D721Med (cell line): ENCODE data around the gene TCF23.
"Not testable (repeated sequence)": the region's sequence is repeated elsewhere in the genome, so short reads cannot be mapped to it uniquely, and the experiment has no call there.

Experiments used
- DNase-seq: peaks from one replicate; pipeline ENCODE4 v3.0.0; 2011; ENCODE audit warnings: low spot score; ENCODE audit not compliant: insufficient read length
- FAIRE-seq: peaks from 2 replicates; lab custom pipeline; 2011; peaks lifted over from hg19 to GRCh38; lab: Jason Lieb, UNC
- TF ChIP-seq, protein P1 (sequence below): IDR thresholded peaks from 2 replicates; pipeline ENCODE4 v1.5.1; 2012; ENCODE audit warnings: mild to moderate bottlenecking, control low read depth; ENCODE audit not compliant: insufficient read depth; ENCODE audit errors: missing control alignments

Gene TCF23

DNA sequence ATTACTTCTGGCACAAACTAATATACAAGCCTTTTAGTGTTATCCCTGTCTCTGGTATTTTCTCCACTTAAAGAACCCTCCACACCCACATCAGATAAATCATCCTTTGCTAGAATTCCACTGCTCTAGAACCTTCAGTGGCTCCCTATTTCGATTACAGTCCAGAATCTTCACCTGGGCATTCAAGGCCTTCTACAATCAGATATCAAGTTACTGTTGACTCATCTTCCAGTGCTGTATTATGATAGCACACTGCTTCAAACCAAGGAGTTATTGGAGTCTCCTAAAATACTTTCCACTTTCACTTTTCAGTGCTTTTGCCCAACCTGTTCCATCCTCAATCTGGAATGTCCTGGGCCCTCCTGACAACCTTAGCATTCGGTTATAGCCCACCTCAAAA, 33.3 kb upstream of the TCF23 start:
- TF ChIP-seq, protein P1, sequence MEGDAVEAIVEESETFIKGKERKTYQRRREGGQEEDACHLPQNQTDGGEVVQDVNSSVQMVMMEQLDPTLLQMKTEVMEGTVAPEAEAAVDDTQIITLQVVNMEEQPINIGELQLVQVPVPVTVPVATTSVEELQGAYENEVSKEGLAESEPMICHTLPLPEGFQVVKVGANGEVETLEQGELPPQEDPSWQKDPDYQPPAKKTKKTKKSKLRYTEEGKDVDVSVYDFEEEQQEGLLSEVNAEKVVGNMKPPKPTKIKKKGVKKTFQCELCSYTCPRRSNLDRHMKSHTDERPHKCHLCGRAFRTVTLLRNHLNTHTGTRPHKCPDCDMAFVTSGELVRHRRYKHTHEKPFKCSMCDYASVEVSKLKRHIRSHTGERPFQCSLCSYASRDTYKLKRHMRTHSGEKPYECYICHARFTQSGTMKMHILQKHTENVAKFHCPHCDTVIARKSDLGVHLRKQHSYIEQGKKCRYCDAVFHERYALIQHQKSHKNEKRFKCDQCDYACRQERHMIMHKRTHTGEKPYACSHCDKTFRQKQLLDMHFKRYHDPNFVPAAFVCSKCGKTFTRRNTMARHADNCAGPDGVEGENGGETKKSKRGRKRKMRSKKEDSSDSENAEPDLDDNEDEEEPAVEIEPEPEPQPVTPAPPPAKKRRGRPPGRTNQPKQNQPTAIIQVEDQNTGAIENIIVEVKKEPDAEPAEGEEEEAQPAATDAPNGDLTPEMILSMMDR: no peak
- FAIRE-seq (no peak), DNase-seq (no peak)

DNA sequence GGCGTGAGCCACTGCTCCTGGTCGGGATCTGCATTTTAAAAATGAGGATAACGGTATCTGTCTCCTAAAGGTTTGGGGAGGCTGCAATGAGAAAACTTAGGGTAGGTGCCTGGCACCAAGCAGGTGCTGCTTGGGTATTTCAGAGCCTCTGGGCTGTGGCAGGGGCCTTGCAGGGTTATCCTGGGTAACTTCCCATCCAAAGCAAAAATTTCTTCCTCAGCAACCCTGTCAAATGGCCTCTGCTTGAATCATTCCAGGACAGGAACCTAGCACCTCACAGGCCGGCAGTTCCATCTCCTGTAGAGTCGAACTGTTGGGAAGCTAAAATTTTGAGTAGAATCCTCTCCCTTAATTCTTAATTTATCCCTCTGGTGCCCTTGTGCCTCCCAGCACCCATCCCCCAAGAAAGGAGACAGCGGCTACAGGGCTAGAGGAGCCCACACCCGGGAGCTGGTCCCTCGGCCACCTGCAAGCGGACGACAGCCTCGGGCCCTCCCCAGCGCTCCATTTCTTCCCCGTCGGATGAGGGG, 30.7 kb upstream of the TCF23 start:
- no peak for DNase-seq
- no peak for FAIRE-seq
- TF ChIP-seq, protein P1: no peak

DNA sequence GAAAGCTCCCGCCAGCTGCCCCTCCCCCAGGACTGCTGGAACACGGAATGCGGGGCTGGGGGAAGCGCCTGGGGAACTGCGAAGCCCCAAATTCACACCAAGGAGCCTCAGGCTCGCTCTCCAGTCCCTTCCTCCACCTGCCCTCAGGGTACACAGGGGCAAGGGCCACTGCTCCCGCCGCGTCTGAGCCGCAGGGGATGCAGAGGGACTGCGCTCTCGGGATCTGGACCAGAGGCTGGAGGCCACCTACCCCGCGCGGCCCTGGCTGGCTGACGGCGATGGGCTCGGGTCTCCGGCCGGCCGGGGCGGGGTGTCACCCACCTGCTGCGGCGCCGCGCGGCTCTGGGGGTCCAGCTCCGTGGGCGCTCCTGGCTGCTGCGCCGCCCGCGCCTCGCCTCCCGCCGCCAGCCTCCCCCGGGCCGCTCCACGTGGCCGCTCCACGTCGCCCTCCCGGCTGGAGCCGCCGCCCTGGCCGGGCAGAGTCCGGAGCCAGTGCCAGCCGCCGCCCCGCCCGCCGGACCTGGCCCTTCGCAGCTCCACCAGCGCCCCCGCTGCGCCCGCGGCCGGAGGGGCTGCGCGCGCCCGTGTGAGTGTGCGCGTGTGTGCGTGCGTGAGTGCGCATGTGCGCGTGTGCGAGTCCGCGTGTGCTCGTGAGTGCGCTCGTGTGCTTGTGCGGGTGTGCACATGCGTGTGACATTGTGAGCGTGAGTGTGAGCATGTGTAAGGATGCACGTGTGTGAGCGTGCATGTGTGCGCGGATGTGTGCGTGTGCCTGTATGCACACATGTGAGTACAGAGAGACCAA, 30.1 kb upstream of the TCF23 start, which contains the start of gene CGREF1:
CGREF1 (minus strand) TSS at position 604 of the 805 bp plus-strand sequence. CDS start 14,762 bp downstream, outside the sequence.
- FAIRE-seq (no peak), DNase-seq (no peak)
- TF ChIP-seq, protein P1: no peak

DNA sequence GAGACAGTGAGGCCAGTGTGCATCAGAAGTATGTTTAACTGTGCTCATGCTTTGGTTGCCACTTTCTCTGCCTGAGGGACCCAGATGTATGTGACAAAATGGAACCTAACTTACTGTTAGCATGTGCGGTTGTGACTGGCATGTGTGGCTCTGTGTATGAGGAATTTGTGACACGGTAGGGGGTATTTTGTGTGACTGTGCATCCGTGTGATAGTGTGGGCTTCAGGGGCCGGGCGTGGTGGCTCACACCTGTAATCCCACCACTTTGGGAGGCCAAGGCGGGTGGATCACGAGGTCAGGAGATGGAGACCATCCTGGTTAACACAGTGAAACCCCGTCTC, 29.5 kb upstream of the TCF23 start:
- not testable (repeated sequence) for DNase-seq

DNA sequence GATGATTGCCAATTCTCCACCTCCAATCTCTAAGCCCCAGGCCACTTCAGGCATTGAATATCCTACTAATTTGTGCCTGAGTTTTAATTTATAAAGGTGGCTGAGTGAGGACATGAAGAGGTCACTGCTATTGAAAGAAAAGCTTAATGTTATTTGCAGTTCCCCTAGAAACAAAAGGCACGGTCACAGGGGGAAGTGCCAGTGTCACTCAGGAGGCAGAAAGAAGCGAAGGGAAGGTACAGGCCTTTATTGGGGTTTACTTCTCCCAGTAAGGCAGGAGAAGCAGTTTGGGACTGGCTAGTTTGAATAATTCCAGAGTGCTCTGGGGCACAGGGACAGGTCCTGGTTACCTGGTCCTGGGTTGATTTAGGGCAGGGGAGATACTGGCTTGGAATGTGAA, 26.9 kb upstream of the TCF23 start:
- TF ChIP-seq, protein P1: no peak
- FAIRE-seq: no peak
- no peak for DNase-seq

More for the DNA sequence above, 29.5 kb upstream of the TCF23 start:
- not testable (repeated sequence) for FAIRE-seq

DNA sequence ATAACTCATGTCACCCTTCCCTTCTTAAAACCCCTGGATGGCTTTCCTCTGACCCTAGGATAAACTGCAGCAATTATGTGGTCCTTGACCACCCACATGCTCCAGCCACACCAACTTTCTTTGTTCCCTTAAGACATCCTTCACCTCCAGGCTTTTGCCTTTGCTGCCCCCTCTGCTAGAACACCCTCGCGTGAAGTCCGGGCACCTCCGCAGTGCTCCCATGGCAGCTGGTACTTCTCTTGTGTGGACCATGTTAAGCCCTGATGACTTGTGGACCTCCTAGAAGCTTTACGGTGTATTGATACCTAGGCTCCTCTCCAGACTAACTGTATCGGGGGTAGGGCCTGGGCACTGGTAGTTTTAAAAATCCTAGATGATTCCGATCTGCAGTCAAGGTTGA, 26.0 kb upstream of the TCF23 start:
- no peak for FAIRE-seq
- DNase-seq: no peak
- TF ChIP-seq, protein P1: no peak

DNA sequence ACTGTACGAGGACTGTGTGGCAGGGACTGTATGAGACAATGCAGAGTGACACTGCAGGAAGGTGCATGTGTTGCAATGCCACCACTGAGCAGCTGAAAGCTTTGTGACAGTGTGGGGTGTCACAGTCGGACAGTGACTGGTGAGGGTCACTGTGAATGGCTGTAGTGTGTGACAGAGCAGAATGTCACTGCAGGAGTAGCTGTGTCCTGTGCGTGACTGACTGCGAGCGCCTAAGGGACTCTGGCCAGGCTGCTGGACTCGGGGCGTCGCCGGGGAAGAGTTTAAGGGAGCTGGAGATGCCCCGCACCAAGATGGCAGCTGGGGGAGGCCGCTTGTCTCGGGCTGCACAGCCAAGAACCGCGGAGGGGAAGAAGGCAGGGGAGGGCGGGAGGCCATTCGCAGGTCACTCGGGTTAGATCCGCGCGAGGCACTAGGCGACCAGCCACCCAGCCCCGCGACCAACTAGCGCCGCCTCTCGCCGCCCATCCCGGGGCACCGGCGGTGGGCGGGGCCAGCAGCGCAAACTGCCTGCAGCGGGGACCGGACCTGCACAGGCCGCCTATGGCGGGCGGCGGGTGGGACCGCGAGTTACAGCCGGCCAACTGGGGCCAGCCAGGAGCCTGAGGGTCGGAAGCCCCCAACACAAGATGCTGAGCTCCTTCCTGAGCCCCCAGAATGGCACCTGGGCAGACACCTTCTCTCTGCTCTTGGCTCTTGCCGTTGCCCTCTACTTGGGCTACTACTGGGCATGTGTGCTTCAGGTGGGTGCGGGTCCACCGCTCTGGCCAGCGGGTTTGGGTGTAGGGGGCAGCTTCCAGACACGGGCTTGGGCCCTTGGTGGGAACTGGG, 25.3 kb upstream of the TCF23 start, which contains the start of gene ABHD1:
ABHD1 (plus strand) TSS at position 514 of the 849 bp plus-strand sequence; CDS start at position 648, 134 bp downstream.
- TF ChIP-seq, protein P1: peak; percentile 8
- peak; percentile 44 for DNase-seq
- no peak for FAIRE-seq
